Measurements from ENCODE around the gene P2RX3. TPM values are rescaled to one million over a fixed set of nuclear protein-coding genes. Genes with fewer than 3 reads are reported as not detected.

The P2RX3 gene
- total and polyA plus RNA-seq, 2 experiments from 2014 or later, result not detected

DNA sequence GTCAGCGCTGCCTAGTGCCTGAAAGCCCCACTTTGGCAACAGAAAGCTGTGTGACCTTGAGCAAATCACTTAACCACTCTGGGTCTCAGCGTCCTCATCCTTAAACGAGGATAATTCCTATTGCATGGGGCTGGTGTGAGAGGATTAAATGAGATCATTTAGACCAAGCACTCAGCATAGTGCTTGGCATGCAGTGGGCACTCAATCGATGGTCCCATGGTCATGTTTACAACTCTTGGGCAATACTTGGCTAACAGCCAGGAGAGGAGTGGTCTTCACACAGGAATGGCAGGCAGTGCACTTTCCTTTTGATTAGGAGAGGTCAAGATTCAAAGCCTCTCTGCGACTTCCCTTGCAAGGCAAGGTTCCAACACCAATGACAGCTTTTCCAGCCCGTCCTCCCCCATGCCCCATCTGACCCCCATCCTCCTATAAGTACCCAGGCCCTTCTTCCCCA is 27.5 kb upstream of the P2RX3 start:
- TF ChIP-seq CTCF (IDR thresholded peaks at IDR 0.05; ENCODE audit: poor library complexity) (no peak), EZH2phosphoT487 (IDR thresholded peaks at IDR 0.05; ENCODE audit: low read depth, severe bottlenecking, unreplicated experiment) (no peak), EZH2 (IDR thresholded peaks at IDR 0.05; ENCODE audit: borderline replicate concordance) (no peak)
- Histone ChIP-seq H3K4me3 (peak overlapping the region; percentile 9), H3K4me1 (ENCODE audit: insufficient read depth) (peaks cover 29% of the 10 kb centered on the region), H3K9me2 (replicated peaks; ENCODE audit: insufficient read depth) (no peaks in the 10 kb centered on the region), H2AFZ (no peak overlapping the region), H3K4me2 (peak overlapping the region; percentile 77), H4K20me1 (ENCODE audit: insufficient read depth, poor library complexity, severe bottlenecking) (peaks cover 17% of the 10 kb centered on the region), H3K27me3 (no peaks in the 10 kb centered on the region), H3K9me3 (ENCODE audit: low read depth) (no peaks in the 10 kb centered on the region), H3K36me3 (replicated peaks; ENCODE audit: insufficient read depth, low read depth) (no peaks in the 10 kb centered on the region), H3K79me2 (peaks cover 55% of the 10 kb centered on the region), H3K27ac (peak overlapping the region; percentile 89)
- peak; percentile 70 for DNase-seq (ENCODE audit: low spot score)
- WGBS (ENCODE audit: low lambda C conversion rate, missing lambda C conversion rate), result 65% methylated on average over 6 of the region's 6 CpGs

- Histone ChIP-seq H3K9me2 (replicated peaks; ENCODE audit: insufficient read depth) (no peaks in the 10 kb centered on the region), H3K27ac (peak overlapping the region; percentile 89), H3K4me3 (peak overlapping the region; percentile 9), H2AFZ (no peak overlapping the region), H3K27me3 (no peaks in the 10 kb centered on the region), H3K4me1 (ENCODE audit: insufficient read depth) (peaks cover 29% of the 10 kb centered on the region), H3K9me3 (ENCODE audit: low read depth) (no peaks in the 10 kb centered on the region), H3K36me3 (replicated peaks; ENCODE audit: insufficient read depth, low read depth) (no peaks in the 10 kb centered on the region), H3K4me2 (peak overlapping the region; percentile 77), H3K79me2 (peaks cover 52% of the 10 kb centered on the region), H4K20me1 (ENCODE audit: insufficient read depth, poor library complexity, severe bottlenecking) (peaks cover 14% of the 10 kb centered on the region)
- TF ChIP-seq CTCF (IDR thresholded peaks at IDR 0.05; ENCODE audit: poor library complexity) (no peak), EZH2 (IDR thresholded peaks at IDR 0.05; ENCODE audit: borderline replicate concordance) (no peak), EZH2phosphoT487 (IDR thresholded peaks at IDR 0.05; ENCODE audit: low read depth, severe bottlenecking, unreplicated experiment) (no peak)
- DNase-seq (ENCODE audit: low spot score), result peak; percentile 96
- 4% methylated on average over 15 of the region's 31 CpGs for WGBS (ENCODE audit: low lambda C conversion rate, missing lambda C conversion rate)
These were observed 26.8 kb upstream of the P2RX3 start for GRCh38 chr11:57311109-57311936.

- H3K9me3 ChIP-seq (ENCODE audit: low read depth), result no peaks in the 10 kb centered on the region
- peak overlapping the region; percentile 77 for H3K4me2 ChIP-seq
- H3K27ac ChIP-seq, result peak overlapping the region; percentile 89
- DNase-seq (ENCODE audit: low spot score), result no peak
- peaks cover 29% of the 10 kb centered on the region for H3K4me1 ChIP-seq (ENCODE audit: insufficient read depth)
- H3K27me3 ChIP-seq, result no peaks in the 10 kb centered on the region
- peaks cover 53% of the 10 kb centered on the region for H3K79me2 ChIP-seq
- H4K20me1 ChIP-seq (ENCODE audit: insufficient read depth, poor library complexity, severe bottlenecking), result peaks cover 14% of the 10 kb centered on the region
- no peak overlapping the region for H3K4me3 ChIP-seq
- WGBS (ENCODE audit: low lambda C conversion rate, missing lambda C conversion rate), result 92% methylated on average over 10 of the region's 10 CpGs
- H3K36me3 ChIP-seq (replicated peaks; ENCODE audit: insufficient read depth, low read depth), result peaks cover 3% of the 10 kb centered on the region
- TF ChIP-seq EZH2phosphoT487 (IDR thresholded peaks at IDR 0.05; ENCODE audit: low read depth, severe bottlenecking, unreplicated experiment), result no peak
- no peak for TF ChIP-seq CTCF (IDR thresholded peaks at IDR 0.05; ENCODE audit: poor library complexity)
- no peak for TF ChIP-seq EZH2 (IDR thresholded peaks at IDR 0.05; ENCODE audit: borderline replicate concordance)
- no peak overlapping the region for H2AFZ ChIP-seq
- H3K9me2 ChIP-seq (replicated peaks; ENCODE audit: insufficient read depth), result no peaks in the 10 kb centered on the region
These were observed 25.6 kb upstream of the P2RX3 start for GRCh38 chr11:57312511-57313021.
